Keratinocyte (primary cell): ENCODE measurements around the gene TMEM245. TPM values are rescaled to one million over a fixed set of nuclear protein-coding genes. Genes with fewer than 3 reads are reported as not detected.

Source experiments
- DNase-seq: peaks from one replicate; pipeline ENCODE4 v3.0.0-alpha.2; 2011; ENCODE audit warnings: low read depth, missing footprints, low spot score
- FAIRE-seq: peaks from 2 replicates; lab custom pipeline; 2011; peaks lifted over from hg19 to GRCh38; lab: Jason Lieb, UNC
- H2AFZ ChIP-seq: 2 replicates; pipeline ENCODE4 v1.6.0; 2012; ENCODE audit warnings: low read length, control low read depth, inconsistent platforms; ENCODE audit not compliant: control insufficient read depth
- H3K27ac ChIP-seq: 2 replicates; pipeline ENCODE4 v1.5.1; 2011; ENCODE audit warnings: low read length; ENCODE audit not compliant: control insufficient read depth, insufficient read depth
- H3K27me3 ChIP-seq: 3 replicates; pipeline ENCODE4 v1.6.0; 2011; ENCODE audit warnings: low read length; ENCODE audit not compliant: control insufficient read depth, insufficient read depth; ENCODE audit errors: extremely low read depth
- H3K36me3 ChIP-seq, 2 experiments: 2 replicates in 1 of 2; 3 replicates in 1 of 2; pipeline ENCODE4 v1.5.1; 2011; ENCODE audit warnings: low read length in 2 of 2, mild to moderate bottlenecking in 1 of 2; ENCODE audit not compliant: control insufficient read depth in 2 of 2, insufficient read depth in 2 of 2; ENCODE audit errors: extremely low read depth in 1 of 2
- H3K4me1 ChIP-seq: 3 replicates; pipeline ENCODE4 v1.5.1; 2011; ENCODE audit warnings: low read length; ENCODE audit not compliant: control insufficient read depth, insufficient read depth; ENCODE audit errors: extremely low read depth
- H3K4me2 ChIP-seq: 3 replicates; pipeline ENCODE4 v1.6.0; 2011; ENCODE audit warnings: low read depth, low read length; ENCODE audit not compliant: control insufficient read depth, insufficient read depth; ENCODE audit errors: extremely low read depth
- H3K4me3 ChIP-seq, 3 experiments: fragments of 200-600 bp in 1 of 3; sonication (generic) in 1 of 3; 2 replicates in 2 of 3; 3 replicates in 1 of 3; pipeline ENCODE4 v1.5.1; 2011 to 2016; ENCODE audit warnings: low read length in 3 of 3, mild to moderate bottlenecking in 3 of 3, control low read depth in 2 of 3, inconsistent platforms in 1 of 3, low read depth in 1 of 3, mixed read lengths in 1 of 3, mixed run types in 1 of 3, moderate library complexity in 1 of 3; ENCODE audit not compliant: control insufficient read depth in 2 of 3, insufficient read depth in 2 of 3; ENCODE audit errors: extremely low read depth in 1 of 3
- H3K79me2 ChIP-seq: 2 replicates; pipeline ENCODE4 v1.6.0; 2012; ENCODE audit warnings: low read length; ENCODE audit not compliant: control insufficient read depth, insufficient read depth
- H3K9ac ChIP-seq: 3 replicates; pipeline ENCODE4 v1.6.0; 2011; ENCODE audit warnings: low read length; ENCODE audit not compliant: control insufficient read depth, insufficient read depth; ENCODE audit errors: extremely low read depth
- H3K9me1 ChIP-seq: 3 replicates; pipeline ENCODE4 v1.6.0; 2011; ENCODE audit warnings: low read length; ENCODE audit not compliant: control insufficient read depth, insufficient read depth; ENCODE audit errors: extremely low read depth
- H3K9me3 ChIP-seq: 2 replicates; pipeline ENCODE4 v1.5.1; 2012; ENCODE audit warnings: low read depth, low read length; ENCODE audit not compliant: control insufficient read depth
- H4K20me1 ChIP-seq: 3 replicates; pipeline ENCODE4 v1.6.0; 2011; ENCODE audit warnings: low read length; ENCODE audit not compliant: control insufficient read depth, insufficient read depth; ENCODE audit errors: extremely low read depth
- EZH2 ChIP-seq: IDR thresholded peaks from one replicate; pipeline ENCODE4 v1.6.1; 2012; ENCODE audit warnings: inconsistent platforms, mild to moderate bottlenecking, low read length, moderate library complexity
- dilution Hi-C: fragments of 300-500 bp; cut with MboI; formaldehyde crosslinking; loops from one replicate; pipeline ENCODE4 v1.7.0; 2020; ENCODE audit warnings: low sequenced_read_pairs; ENCODE audit not compliant: extremely low pct_ligation_motif_present
- polyA plus RNA-seq, 5 experiments: library from polyadenylated mRNA; depleted of rRNA in 3 of 5; stranded (reverse) in 3 of 5; stranded (forward) in 1 of 5; unstranded in 1 of 5; fragments of >200 nt; gene quantifications; 1 replicate in 1 of 5; 2 replicates in 3 of 5; 3 replicates in 1 of 5; pipeline versions ENCODE4 v1.2.1 to v1.2.3, GENCODE V29; 2011 to 2012; ENCODE audit warnings: missing spikeins in 2 of 5, low read depth in 1 of 5, low replicate concordance in 1 of 5
- TF ChIP-seq, protein P1 (sequence below), 3 experiments: IDR thresholded peaks in 1 of 3; conservative IDR thresholded peaks in 1 of 3; optimal IDR thresholded peaks in 1 of 3; 2 replicates in 2 of 3; 3 replicates in 1 of 3; pipeline versions ENCODE3 to v1.5.1; 2011; ENCODE audit warnings: low read length in 3 of 3, mild to moderate bottlenecking in 3 of 3, moderate library complexity in 2 of 3, control low read depth in 1 of 3, inconsistent platforms in 1 of 3; ENCODE audit not compliant: insufficient read depth in 2 of 3; ENCODE audit errors: extremely low read depth in 1 of 3

The TMEM245 gene
- polyA plus RNA-seq, 1 donor (not counting 4 experiments of a cell fraction or from before 2014, with no cell fraction given), result 40.0 TPM

DNA sequence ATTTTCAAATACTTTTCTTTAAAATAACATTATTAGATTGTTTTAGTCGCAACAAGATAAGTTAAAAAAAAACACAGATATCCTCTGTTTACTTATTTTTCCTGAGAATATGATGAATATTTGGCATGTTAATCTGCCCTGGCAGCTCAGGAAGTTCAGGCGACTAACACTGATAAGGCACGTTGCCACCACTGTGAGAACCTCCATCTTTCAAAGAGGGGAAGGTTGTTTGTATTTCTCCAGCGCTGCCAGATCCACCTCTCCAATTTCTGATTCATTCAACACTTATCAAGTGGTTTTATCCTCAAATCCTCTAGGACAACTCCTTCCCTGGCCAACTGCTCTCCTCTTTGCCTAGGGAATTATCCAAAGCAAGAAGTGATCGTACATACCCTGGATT is 128.3 kb downstream of the TMEM245 start:
- no peak overlapping the region for H3K4me3 ChIP-seq
- no peak overlapping the region for H3K27ac ChIP-seq
- TF ChIP-seq EZH2, result no peak
- TF ChIP-seq, protein P1, sequence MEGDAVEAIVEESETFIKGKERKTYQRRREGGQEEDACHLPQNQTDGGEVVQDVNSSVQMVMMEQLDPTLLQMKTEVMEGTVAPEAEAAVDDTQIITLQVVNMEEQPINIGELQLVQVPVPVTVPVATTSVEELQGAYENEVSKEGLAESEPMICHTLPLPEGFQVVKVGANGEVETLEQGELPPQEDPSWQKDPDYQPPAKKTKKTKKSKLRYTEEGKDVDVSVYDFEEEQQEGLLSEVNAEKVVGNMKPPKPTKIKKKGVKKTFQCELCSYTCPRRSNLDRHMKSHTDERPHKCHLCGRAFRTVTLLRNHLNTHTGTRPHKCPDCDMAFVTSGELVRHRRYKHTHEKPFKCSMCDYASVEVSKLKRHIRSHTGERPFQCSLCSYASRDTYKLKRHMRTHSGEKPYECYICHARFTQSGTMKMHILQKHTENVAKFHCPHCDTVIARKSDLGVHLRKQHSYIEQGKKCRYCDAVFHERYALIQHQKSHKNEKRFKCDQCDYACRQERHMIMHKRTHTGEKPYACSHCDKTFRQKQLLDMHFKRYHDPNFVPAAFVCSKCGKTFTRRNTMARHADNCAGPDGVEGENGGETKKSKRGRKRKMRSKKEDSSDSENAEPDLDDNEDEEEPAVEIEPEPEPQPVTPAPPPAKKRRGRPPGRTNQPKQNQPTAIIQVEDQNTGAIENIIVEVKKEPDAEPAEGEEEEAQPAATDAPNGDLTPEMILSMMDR (optimal IDR thresholded peaks at IDR 0.05 in 1 of 3, IDR thresholded peaks at IDR 0.05 in 1 of 3, conservative IDR thresholded peaks at IDR 0.05 in 1 of 3; ENCODE audit: extremely low read depth in 1 of 3, insufficient read depth in 2 of 3, low read length in 3 of 3), result no peak
- H4K20me1 ChIP-seq, result no peaks in the 10 kb centered on the region
- H3K9me3 ChIP-seq, result no peaks in the 10 kb centered on the region
- dilution Hi-C loops, result no loop called here
- H2AFZ ChIP-seq, result no peak overlapping the region
- no peak overlapping the region for H3K9ac ChIP-seq
- DNase-seq (no peak), FAIRE-seq (no peak)
- H3K9me1 ChIP-seq, result no peaks in the 10 kb centered on the region
- peaks cover 5 to 24% of the 10 kb centered on the region in 2 experiments for H3K36me3 ChIP-seq
- no peaks in the 10 kb centered on the region for H3K27me3 ChIP-seq
- no peak overlapping the region for H3K4me2 ChIP-seq
- peaks cover 2% of the 10 kb centered on the region for H3K4me1 ChIP-seq
- H3K79me2 ChIP-seq, result peaks cover 33% of the 10 kb centered on the region

DNA sequence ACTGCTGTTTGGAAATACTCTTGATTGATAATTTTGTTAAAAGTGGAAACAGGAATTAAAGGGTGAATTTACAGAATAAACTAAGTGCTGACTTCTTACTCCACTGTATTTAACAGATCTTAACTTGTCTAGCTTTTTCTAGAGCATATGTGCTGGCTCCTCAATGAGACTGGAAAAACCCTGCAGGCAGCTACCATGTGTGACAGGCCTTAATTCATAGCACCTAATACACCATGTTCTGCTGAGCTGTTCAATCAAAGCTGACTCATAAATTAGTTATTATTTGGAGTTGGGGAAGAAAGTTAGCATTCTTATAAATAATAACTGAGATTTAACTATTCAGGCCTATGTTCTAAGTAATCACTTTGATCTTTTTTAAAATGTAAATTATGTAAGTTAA is 135.9 kb downstream of the TMEM245 start:
- H3K9ac ChIP-seq, result no peak overlapping the region
- DNase-seq (peak; percentile 38), FAIRE-seq (peak; percentile 17)
- no peaks in the 10 kb centered on the region for H3K9me3 ChIP-seq
- H3K4me2 ChIP-seq, result peak overlapping the region; percentile 56
- dilution Hi-C loops, result no loop called here
- H4K20me1 ChIP-seq, result no peaks in the 10 kb centered on the region
- TF ChIP-seq, protein P1 (optimal IDR thresholded peaks at IDR 0.05 in 1 of 3, IDR thresholded peaks at IDR 0.05 in 1 of 3, conservative IDR thresholded peaks at IDR 0.05 in 1 of 3; ENCODE audit: extremely low read depth in 1 of 3, insufficient read depth in 2 of 3, low read length in 3 of 3), result no peak
- TF ChIP-seq EZH2, result no peak
- peaks cover 6% of the 10 kb centered on the region for H3K79me2 ChIP-seq
- H3K9me1 ChIP-seq, result peaks cover 2% of the 10 kb centered on the region
- peaks cover 4 to 26% of the 10 kb centered on the region in 2 experiments for H3K36me3 ChIP-seq
- no peak overlapping the region for H2AFZ ChIP-seq
- no peak overlapping the region for H3K4me3 ChIP-seq
- H3K4me1 ChIP-seq, result peaks cover 13% of the 10 kb centered on the region
- H3K27me3 ChIP-seq, result no peaks in the 10 kb centered on the region
- H3K27ac ChIP-seq, result no peak overlapping the region
